HFFc6 (cell line): ENCODE data around the gene MAN2B2. TPM values are rescaled to one million over a fixed set of nuclear protein-coding genes. Genes with fewer than 3 reads are reported as not detected.

Source experiments
- DNase-seq: peaks from one replicate; pipeline ENCODE4 v3.0.0-alpha.2; 2018
- H3K27ac Mint-ChIP-seq: 2 replicates; pipeline ENCODE4 v1.8.0; 2020; ENCODE audit warnings: mild to moderate bottlenecking, mixed read lengths
- H3K27me3 Mint-ChIP-seq: 2 replicates; pipeline ENCODE4 v1.8.0; 2021; ENCODE audit warnings: mild to moderate bottlenecking, moderate library complexity, mixed read lengths; ENCODE audit not compliant: insufficient read depth
- H3K36me3 Mint-ChIP-seq: 2 replicates; pipeline ENCODE4 v1.8.0; 2021; ENCODE audit warnings: low read depth, mixed read lengths
- H3K4me1 Mint-ChIP-seq: 2 replicates; pipeline ENCODE4 v1.8.0; 2020; ENCODE audit warnings: low read depth, mixed read lengths
- H3K4me3 Mint-ChIP-seq: 2 replicates; pipeline ENCODE4 v1.8.0; 2020; ENCODE audit warnings: mild to moderate bottlenecking, moderate library complexity, mixed read lengths
- H3K9me3 Mint-ChIP-seq: 2 replicates; pipeline ENCODE4 v1.8.0; 2020; ENCODE audit warnings: mild to moderate bottlenecking, mixed read lengths
- CTCF ChIP-seq: fragments of 200-600 bp; sonication (generic); IDR thresholded peaks from 2 replicates; pipeline ENCODE4 v1.5.0; 2021; ENCODE audit warnings: antibody characterized with exemption, mild to moderate bottlenecking
- total RNA-seq, 6 experiments: library from RNA; stranded (reverse); fragmentation: NEBNext Ultra II Directional; extraction: Animal tissue kit (Norgen Biotek cat#: 25700); gene quantifications; 2 replicates in 1 of 6; 3 replicates in 5 of 6; pipeline ENCODE4 v1.2.3, GENCODE V29; 2021

MAN2B2 gene
- total RNA-seq, 6 experiments from 2014 or later: 35.8 to 44.5 (median 40.5) TPM

GRCh38 chr4:6566391-6567190 lies 8.4 kb upstream of the MAN2B2 start:
- TF ChIP-seq CTCF: no peak
- Mint-ChIP-seq H3K27me3 (peaks cover 44% of the 10 kb centered on the region), H3K36me3 (peaks cover 25% of the 10 kb centered on the region), H3K9me3 (peaks cover 40% of the 10 kb centered on the region), H3K4me3 (no peak overlapping the region), H3K4me1 (peaks cover 13% of the 10 kb centered on the region), H3K27ac (no peak overlapping the region)
- DNase-seq: no peak

GRCh38 chr4:6567218-6567617 lies 7.8 kb upstream of the MAN2B2 start:
- H3K4me1 Mint-ChIP-seq: peaks cover 8% of the 10 kb centered on the region
- no peak for TF ChIP-seq CTCF
- H3K36me3 Mint-ChIP-seq: peaks cover 28% of the 10 kb centered on the region
- H3K4me3 Mint-ChIP-seq: no peak overlapping the region
- H3K27ac Mint-ChIP-seq: no peak overlapping the region
- no peak for DNase-seq
- peaks cover 43% of the 10 kb centered on the region for H3K9me3 Mint-ChIP-seq
- H3K27me3 Mint-ChIP-seq: peaks cover 42% of the 10 kb centered on the region

- peaks cover 43% of the 10 kb centered on the region for H3K9me3 Mint-ChIP-seq
- DNase-seq: no peak
- no peak overlapping the region for H3K4me3 Mint-ChIP-seq
- TF ChIP-seq CTCF: no peak
- H3K4me1 Mint-ChIP-seq: peaks cover 8% of the 10 kb centered on the region
- H3K27ac Mint-ChIP-seq: no peak overlapping the region
- H3K27me3 Mint-ChIP-seq: peaks cover 44% of the 10 kb centered on the region
- H3K36me3 Mint-ChIP-seq: peaks cover 28% of the 10 kb centered on the region
Measured at GRCh38 chr4:6568148-6568547, 6.8 kb upstream of the MAN2B2 start.

- Mint-ChIP-seq H3K36me3 (peaks cover 28% of the 10 kb centered on the region), H3K4me1 (peaks cover 8% of the 10 kb centered on the region), H3K27ac (no peak overlapping the region), H3K4me3 (no peak overlapping the region), H3K27me3 (peaks cover 46% of the 10 kb centered on the region), H3K9me3 (peaks cover 43% of the 10 kb centered on the region)
- TF ChIP-seq CTCF: no peak
- DNase-seq: peak; percentile 62
Measured at GRCh38 chr4:6568689-6569332, 6.2 kb upstream of the MAN2B2 start.

- no peak overlapping the region for H3K27ac Mint-ChIP-seq
- peaks cover 33% of the 10 kb centered on the region for H3K27me3 Mint-ChIP-seq
Measured at GRCh38 chr4:6571608-6572007, 3.4 kb upstream of the MAN2B2 start.

More at GRCh38 chr4:6571608-6572007, 3.4 kb upstream of the MAN2B2 start:
- DNase-seq: no peak
- peaks cover 8% of the 10 kb centered on the region for H3K4me1 Mint-ChIP-seq
- peaks cover 21% of the 10 kb centered on the region for H3K36me3 Mint-ChIP-seq
- no peak for TF ChIP-seq CTCF
- no peak overlapping the region for H3K4me3 Mint-ChIP-seq
- peaks cover 32% of the 10 kb centered on the region for H3K9me3 Mint-ChIP-seq
